HT-29 (cell line): ENCODE results near the gene DMRTC2. TPM values are rescaled to one million over a fixed set of nuclear protein-coding genes. Genes with fewer than 3 reads are reported as not detected.
A peak's percentile ranks its signal among the peaks of the same experiment; 100 is the strongest.

ENCODE experiments used
- DNase-seq: peaks from one replicate; pipeline ENCODE4 v3.0.0-alpha.2; 2015; ENCODE audit warnings: low spot score
- total RNA-seq: library from RNA; depleted of rRNA; stranded (reverse); fragments of >200 nt; shearing (Covaris generic); gene quantifications from 2 replicates; pipeline ENCODE4 v1.2.3, GENCODE V29; 2014

DMRTC2 gene
- total RNA-seq, 1 experiment from 2014 or later: not detected

DNA sequence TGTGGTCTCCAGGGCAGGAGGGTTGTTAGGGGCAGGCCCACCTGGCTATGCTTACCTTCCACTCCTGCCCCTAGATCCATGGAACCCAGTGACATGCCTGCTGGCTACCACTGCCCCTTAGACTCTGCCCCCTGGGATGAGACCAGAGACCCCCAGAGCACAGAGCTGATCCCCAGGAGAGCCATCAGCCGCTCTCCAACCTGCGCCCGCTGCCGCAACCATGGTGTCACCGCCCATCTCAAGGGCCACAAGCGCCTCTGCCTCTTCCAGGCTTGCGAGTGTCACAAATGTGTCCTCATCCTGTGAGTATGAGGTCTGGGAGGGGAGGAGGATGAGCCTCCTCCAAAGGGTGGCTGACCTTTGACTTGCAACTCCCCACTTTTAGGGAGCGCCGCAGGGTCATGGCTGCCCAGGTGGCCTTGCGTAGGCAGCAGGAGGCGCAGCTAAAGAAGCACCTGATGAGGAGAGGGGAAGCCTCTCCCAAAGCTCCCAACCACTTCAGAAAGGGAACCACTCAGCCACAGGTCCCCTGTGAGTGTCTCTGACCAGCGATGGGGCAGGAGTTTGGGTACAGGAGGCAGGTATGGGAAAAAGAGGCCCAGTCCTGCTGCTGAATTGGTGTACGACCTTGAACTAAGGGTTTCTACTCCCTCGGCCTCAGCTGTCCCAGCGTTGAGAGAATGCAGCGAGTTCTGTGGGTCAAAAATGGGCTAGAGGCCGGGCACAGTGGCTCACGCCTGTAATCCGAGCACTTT lies 2.7 kb downstream of the DMRTC2 start:
- no peak for DNase-seq

DNA sequence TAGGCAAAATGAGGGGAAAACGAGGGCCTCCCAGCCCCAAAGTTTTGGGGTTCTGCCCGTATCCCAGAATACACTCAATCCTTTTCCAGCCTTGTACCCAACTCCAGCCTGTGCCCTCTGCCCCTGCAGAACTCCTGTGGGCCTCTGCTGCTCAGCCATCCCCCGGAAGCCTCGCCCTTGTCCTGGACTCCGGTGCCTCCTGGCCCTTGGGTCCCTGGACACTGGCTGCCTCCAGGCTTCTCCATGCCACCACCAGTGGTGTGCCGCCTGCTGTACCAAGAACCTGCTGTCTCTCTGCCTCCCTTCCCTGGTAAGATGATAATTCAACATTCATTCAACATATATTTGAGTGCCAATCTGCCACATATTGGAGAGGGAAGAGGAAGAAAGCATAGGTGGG lies 3.8 kb downstream of the DMRTC2 start:
- DNase-seq: no peak

DNA sequence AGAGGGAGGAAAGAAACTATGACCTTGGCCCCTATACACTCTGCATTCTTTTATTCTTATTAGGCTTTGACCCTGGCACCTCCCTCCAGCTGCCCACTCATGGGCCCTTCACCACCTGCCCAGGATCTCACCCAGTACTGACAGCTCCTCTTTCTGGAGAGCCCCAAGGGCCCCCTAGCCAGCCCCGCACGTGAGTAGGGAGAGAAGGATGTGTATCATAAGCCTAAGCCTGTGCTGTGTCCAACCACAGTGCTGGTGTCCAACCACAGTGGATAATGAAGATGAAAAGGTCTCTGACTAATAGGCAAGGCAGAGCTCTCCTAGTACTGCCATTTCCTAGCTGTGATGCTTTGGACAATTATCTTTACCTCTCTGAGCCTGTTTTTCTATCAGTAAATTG lies 4.2 kb downstream of the DMRTC2 start:
- no peak for DNase-seq

DNA sequence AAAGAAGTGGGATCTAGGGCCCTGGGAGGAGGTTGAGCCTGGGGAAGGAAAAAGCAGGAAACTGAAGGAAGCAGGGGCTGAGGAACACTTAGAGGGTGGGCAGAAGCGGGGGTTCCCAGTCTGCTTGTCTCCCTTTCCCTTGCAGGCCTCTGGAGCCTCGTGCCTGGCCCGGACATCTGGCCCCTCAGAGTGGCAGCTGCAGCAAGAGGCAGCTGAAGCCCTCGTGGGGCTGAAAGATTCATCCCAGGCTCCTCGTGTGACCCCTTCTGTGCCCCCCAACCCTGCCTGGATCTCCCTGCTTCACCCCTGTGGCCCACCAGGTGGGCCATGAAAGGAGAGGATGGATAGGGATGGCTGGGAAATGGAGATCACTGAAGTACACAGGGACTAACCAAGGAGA lies 5.5 kb downstream of the DMRTC2 start:
- DNase-seq: no peak

DNA sequence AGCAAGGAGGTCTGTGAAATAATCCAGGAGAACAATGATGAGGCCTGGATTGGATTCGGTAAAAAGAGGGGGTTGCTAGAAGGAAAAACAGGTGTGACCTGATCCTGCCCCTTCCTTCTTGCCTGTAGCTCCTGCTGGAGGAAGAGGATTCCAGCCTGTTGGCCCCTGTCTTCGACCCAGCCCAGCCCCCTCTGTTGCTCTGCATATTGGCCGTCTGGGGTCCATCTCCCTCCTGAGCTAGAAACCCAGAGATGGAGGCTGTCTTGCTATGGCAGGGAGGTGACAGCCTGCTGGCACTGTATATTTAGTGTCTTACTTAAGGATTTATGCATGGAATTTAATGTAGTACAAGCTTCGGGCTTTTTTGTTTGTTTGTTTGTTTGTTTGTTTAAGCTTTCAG lies 6.6 kb downstream of the DMRTC2 start:
- DNase-seq: no peak

DNA sequence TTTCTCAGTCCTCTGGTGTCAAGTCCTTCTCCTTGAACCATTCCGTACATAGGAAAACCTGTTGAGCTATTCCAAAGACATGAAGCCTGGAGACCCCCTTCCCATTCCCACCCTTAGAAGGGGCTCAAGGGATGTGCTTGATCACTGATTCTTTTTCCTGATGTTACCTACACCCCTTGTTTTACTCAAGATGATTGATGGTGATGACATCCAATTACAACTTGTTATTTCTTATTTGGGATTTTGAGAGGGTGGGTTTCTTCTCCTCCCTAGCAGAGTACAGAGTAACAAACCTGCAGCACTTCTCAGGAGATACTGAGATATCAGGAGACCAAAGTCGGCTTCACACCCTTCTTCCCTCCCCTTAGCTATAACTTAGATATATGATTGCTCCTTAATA lies 8.5 kb downstream of the DMRTC2 start:
- no peak for DNase-seq

DNA sequence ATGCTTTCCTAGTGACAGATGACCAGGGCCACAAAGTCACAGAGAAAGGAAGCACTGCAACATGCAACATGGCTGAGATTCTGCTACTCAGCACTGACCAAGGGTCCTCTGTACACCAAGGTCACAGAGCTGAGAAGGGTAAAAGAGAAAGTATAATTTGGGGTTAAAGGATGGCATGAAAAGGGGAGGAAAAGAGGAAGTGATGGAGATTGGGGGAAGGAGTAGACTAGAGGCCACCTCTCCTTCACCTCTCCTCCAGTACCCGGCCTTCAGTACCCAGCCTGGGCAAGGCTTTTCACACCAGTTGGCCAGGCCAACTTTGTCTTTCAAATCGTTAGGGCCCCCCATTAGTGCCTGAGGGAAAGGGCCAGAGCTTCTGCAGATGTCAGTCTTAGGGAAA lies 8.9 kb downstream of the DMRTC2 start:
- no peak for DNase-seq

DNA sequence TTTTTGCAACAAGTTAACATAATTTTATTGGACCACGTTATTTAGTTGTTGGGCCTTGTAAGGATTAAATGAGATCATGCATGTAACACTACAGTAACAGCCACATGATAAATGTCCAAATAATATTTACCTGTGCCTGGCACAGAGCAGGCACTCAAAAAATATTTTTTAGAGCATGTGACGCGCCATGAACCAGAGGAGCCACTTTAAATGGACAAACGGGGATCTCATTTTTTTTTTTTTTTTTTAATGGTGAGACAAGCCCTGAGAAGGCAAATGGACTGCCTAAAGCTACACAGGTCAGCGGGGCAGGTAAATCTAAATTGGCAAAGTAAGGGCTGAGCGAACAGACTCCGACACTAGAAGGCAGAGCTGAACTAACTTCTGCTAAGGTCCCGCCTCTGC lies 14.4 kb downstream of the DMRTC2 start:
- no peak for DNase-seq

DNA sequence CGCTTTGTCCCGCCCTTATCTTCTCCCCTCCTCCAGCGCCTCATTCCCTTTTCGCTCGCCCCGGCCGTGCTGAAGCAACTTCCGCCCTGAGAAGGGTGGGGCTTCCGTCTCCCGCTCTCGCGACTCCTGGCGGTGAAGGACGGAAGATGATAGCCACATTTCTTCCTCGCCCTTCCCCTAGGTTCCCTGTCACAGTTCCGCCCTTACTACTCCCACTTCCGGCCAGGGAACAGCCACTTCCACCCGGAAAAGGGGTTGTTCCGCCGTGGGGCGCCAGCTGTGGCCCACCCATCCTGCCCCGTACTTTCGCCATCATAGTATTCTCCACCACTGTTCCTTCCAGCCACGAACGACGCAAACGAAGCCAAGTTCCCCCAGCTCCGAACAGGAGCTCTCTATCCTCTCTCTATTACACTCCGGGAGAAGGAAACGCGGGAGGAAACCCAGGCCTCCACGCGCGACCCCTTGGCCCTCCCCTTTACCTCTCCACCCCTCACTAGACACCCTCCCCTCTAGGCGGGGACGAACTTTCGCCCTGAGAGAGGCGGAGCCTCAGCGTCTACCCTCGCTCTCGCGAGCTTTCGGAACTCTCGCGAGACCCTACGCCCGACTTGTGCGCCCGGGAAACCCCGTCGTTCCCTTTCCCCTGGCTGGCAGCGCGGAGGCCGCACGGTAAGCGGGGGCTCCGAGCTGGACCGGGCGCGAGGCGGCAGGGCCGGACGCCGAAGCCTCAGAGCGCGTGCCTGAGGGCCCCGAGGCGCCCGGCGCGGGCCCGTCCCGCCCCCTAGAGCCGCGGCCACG lies 15.0 kb downstream of the DMRTC2 start, which contains the start of gene RPS19:
Gene RPS19 (plus strand): TSS at position 638 of the 801 bp plus-strand sequence. CDS start 520 bp downstream, outside the sequence.
- DNase-seq: peak; percentile 100

DNA sequence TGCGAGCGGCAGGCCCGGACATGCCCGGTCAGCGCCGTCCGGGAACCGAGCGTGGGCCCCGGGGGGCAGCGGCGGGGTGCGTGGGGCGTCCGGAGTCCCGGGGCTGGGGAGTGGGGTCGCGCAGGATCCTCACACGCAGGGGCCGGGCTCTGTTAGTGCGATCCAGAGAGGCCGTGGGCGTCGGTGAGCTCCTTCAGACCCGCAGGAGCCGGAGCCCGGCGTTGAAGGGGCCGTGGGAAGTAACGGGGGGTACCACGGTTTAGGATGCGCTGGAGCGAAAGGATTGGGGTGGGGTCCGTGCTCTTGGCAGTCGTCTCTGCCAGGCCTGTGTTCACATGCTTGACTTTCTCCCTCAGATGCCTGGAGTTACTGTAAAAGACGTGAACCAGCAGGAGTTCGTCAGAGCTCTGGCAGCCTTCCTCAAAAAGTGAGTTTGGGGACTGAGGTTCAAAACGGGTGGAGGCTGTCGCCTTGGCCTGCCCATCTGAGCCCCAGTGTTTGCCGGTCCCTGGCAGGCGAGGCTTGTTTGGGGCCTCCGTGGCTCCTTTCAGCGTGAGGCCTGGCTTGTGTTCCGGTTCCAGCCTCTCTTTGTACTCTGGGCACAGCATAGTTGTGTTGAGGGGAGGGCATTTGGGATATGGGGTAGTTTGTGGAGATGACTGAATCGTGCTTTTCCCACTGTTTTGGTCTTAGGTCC lies 15.7 kb downstream of the DMRTC2 start:
- DNase-seq: peak; percentile 48

DNA sequence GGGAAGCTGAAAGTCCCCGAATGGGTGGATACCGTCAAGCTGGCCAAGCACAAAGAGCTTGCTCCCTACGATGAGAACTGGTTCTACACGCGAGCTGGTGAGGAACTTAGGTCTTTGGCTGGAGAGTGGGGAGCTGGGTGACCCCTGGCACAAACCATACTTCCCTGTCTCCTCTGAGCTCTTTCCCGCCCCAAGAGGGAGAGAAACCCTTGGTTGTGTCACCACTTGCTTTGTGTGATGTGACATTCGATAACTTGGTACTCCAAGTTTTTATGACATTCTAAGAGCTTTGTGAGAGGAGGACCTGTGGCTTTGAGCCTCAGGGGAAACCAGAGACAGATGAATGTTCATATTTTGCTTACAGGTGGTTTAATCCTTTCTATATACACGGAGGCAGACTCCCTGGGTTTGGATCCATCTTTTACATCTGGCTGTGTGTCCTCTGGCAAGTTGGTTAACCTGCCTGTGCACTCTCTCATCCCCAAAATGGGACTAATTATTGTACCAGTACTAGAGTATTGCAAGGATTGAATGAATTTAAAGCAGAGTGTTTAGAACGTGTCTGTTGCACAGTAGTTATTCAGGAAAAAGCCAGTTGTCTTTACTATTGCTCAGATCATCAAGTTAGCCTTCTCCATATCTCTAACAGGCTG lies 16.4 kb downstream of the DMRTC2 start:
- peak; percentile 45 for DNase-seq

DNA sequence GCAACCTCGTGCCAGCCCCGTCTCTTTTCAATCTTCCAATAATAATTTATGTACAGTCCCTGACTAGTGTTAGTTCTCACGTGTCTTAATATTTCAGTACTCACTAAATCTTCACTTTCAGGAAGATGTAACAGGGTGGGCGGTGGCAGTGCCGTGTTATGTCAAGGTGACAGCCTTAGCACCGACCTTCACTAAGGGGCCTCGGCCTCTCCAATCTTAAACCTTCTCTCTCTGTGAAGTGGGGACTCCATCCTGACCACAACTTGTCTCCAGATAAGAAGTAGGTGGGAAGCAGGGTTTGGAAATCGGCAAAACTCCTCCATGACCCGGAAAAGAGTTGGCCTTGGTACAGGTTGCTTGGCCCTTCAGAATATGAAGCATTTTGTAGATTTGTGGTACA lies 17.0 kb downstream of the DMRTC2 start:
- DNase-seq: no peak

DNA sequence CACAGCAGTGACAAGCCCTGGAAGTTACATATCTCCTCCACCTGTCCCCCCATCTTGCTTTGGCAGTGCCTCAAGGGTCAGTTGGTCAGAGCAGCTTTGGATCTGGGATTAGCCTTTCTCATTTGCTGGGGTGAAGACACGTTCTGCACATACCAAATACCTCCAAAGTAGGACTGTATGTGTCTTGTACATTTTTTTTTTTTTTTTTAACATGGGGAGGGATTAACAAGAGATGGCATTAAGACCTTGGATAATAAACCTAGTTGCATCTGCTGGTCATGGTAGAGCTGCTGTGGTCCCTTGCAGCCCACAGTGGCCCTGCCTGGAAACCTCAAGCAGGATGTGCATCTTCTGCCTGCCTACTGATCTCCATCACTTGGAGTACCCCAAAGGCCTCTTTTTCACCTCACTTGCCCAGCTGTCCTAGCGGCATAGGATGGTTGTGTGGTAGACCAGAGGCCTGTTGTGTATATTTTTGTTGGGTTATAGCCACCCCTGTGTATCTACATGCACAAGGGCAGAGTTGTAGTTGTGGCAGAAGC lies 17.7 kb downstream of the DMRTC2 start:
- DNase-seq: no peak

DNA sequence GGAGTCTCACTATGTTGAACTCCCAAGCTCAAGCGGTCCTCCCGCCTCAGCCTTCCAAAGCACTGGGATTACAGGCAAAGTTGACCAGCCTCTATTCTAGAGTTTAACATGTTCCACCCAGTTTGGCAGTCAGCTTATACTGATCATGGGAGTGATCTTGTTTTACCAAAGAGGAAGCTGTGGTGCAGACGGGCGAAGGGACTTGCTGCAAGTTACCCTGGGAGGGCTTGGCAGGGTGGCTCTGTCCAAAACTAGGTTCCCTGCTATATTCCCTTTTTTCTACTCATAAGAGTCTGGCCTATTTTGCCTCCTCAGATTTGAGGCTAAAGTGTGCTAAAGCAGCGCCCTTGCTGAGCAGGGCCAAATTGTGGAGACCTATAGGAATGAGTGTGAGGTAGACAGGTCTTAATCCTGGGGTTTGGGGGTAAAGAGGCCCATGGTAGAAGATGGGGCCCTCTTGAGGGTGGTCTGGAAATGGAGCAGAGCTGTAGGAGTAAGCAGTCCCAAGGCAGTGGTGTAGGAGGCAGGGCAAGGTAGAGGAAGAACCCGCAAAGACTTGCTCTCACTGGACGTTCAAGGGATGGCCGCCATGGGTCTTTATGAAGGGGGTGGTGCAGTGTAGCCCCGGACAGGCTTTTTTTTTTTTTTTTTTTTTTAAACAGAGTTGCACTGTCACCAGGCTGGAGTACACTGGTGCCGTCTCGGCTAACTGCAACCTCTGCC lies 18.5 kb downstream of the DMRTC2 start:
- DNase-seq: no peak

DNA sequence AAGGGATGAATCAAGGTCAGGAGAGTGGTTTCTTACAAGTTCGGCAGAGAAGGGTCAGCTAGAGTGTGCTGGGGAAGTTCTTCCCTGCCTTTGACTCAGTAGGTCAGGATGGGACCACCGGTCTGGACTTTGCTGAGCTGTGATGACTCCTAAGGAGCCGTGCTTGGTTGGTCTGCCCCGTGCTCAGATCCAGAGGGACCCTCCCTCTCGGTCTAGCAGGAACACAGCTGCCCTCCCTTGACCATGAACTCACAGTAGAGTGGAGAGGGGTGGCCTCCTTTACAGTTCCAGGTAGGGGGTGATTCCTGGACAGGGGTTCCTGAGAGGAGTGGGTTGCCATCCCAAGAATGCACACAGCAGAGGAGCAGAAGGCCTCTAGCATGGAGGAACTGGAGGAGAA lies 19.5 kb downstream of the DMRTC2 start:
- DNase-seq: no peak

DNA sequence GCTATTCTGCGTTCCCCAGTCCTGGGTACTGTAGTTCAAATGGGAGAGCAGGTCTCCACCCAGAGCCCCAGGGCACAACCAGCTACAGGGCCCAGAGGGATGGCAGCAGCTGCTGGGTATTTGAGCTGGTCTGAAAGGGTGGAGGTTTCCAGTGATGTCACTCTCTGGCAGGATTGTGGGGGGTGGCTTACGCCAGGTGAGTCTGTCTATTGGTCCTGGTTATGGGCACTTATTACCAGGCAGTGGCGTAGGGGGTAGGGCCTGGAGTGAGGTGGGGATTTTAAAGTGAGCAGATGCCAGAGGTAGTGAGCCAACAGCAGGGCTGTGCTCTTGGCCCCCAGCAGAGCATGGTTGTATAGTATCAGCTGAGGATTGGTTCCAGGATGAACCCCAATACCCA lies 21.4 kb downstream of the DMRTC2 start:
- DNase-seq: no peak

DNA sequence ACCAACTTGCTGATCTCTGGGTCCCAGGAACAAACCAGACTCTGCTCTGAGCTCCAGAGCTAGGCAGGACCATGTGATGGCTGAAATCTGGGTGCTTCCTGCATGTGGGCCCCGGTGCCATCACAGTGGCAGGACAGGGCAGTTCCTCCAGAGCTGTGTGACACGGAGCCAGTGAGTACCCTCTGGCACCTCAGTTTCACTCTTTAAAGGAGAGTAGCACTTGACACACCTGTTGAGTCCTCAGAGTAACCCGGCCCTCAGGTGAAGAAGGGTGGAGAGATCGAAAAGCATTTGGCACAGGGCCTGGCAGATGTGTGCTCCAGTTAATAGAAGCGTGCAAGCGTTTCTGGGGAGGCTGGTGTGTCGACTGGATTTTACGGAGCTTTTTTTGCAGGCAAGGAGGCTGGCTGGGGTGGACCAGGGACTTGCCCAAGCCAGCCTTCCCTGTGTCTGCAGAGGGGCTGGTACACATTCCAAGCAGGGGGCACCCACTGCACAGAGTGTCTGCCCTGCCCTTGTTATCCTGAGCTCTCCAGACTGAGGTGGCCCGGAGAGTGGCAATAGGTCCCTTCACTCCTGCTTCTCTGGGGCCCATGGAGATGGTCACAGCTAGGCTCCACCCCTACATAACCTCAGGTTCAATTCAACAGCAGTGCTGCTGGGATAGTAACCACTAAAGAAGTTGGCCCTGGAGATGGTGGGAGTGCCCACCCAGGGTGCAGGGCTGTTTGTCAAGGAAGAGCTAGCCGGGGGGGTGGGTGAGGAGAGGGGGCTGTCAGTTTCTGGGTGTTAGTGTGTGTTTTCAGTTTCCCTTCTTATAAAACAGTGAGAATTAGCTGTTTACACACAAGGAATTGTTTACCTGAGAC lies 23.5 kb downstream of the DMRTC2 start:
- DNase-seq: no peak

DNA sequence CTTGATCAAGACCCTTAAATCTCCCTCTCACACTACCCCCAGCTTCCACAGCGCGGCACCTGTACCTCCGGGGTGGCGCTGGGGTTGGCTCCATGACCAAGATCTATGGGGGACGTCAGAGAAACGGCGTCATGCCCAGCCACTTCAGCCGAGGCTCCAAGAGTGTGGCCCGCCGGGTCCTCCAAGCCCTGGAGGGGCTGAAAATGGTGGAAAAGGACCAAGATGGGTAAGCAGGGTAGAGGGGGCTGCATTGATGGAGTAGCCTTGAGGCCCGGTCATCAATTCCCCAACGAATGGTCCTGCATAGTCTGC lies 24.1 kb downstream of the DMRTC2 start:
- no peak for DNase-seq

DNA sequence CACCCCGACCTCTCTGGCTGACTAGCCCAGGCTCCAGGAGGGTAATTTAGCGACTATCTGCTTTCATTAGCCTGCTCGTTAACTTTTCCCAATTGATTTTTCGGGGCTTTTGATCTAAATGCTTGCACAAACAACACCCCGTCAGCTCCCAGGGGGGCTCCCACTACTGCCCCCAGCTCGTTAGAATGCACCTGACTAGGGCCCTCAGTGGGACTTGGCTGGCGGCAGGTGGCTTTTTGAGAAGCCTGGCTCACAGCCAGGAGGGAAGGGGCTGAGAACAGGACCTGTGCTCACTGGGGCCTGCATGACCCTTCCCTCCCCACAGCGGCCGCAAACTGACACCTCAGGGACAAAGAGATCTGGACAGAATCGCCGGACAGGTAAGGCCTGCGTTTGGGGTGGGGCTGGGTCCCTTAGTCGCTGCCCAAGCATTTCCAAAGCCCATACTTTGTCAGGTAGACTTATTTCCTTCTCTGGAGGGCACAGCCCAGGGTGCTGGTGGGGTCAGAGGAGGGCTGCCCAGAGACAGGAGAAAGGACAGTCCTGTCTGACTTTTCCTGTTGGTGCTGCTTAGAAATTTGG lies 24.6 kb downstream of the DMRTC2 start:
- no peak for DNase-seq

DNA sequence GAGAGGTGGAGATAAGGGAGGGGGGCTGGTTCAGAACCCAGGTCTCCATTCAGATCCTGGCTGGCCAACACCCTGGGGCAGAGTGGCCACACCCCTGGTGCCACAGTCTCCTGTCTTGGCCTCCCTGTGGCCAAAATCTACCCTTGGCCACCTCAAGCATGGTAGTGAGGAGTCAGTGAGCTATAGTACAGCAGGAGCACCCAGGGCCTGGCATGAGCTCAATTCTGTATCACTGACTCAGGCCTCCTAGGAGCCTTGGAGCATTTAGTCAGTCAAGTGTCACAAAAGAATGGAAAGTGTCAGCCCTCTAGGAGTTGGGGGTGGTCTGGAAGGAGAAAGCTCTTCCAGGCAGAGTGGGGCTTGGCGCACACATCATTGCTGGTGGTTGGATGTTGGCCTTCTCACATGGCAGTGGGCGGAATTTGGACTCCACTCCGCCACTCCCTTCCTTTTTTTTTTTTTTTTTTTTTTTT lies 25.6 kb downstream of the DMRTC2 start:
- DNase-seq: no peak
